Thoracic aorta (tissue), 2 donors: ENCODE data around the gene FAM227B. TPM values are rescaled to one million over a fixed set of nuclear protein-coding genes. Genes with fewer than 3 reads are reported as not detected.
"Not testable (repeated sequence)": the region's sequence is repeated elsewhere in the genome, so short reads cannot be mapped to it uniquely, and the experiment has no call there.

Experiments used
- ATAC-seq: fragments of 150-250 bp; one replicate; pipeline ENCODE4 v1.8.0; 2017; ENCODE audit warnings: low read depth; ENCODE audit not compliant: insufficient number of reproducible peaks, low FRiP score
- DNase-seq: peaks from one replicate; pipeline ENCODE4 v3.0.0-alpha.2; 2020; ENCODE audit warnings: low spot score
- H3K27ac ChIP-seq, 2 donors: fragments of 200-600 bp; sonication (generic); 1 replicate in 1 of 2; 2 replicates in 1 of 2; pipeline ENCODE4 v1.5.1; 2016; ENCODE audit warnings: mild to moderate bottlenecking in 2 of 2, moderate library complexity in 2 of 2
- H3K27me3 ChIP-seq: fragments of 200-600 bp; sonication (generic); replicated peaks from 2 replicates; pipeline ENCODE4 v1.6.0; 2016; ENCODE audit warnings: mild to moderate bottlenecking; ENCODE audit not compliant: insufficient read depth
- H3K36me3 ChIP-seq: fragments of 200-600 bp; sonication (generic); one replicate; pipeline ENCODE4 v1.5.1; 2016
- H3K4me1 ChIP-seq, 2 donors: fragments of 200-600 bp; sonication (generic); 1 replicate in 1 of 2; 2 replicates in 1 of 2; pipeline versions ENCODE4 v1.5.1 to v1.6.0; 2016; ENCODE audit warnings: low read depth in 2 of 2, mild to moderate bottlenecking in 1 of 2; ENCODE audit not compliant: control insufficient read depth in 1 of 2
- H3K4me3 ChIP-seq: fragments of 200-600 bp; sonication (generic); 2 replicates; pipeline ENCODE4 v1.5.1; 2016; ENCODE audit warnings: mild to moderate bottlenecking
- H3K9me3 ChIP-seq: fragments of 200-600 bp; sonication (generic); 2 replicates; pipeline ENCODE4 v1.5.1; 2016
- CTCF ChIP-seq: fragments of 200-600 bp; sonication (generic); IDR thresholded peaks from one replicate; pipeline ENCODE4 v1.5.1; 2019; ENCODE audit warnings: antibody characterized with exemption
- total RNA-seq, 2 donors: library from RNA; depleted of rRNA; stranded (reverse); fragments of >200 nt; gene quantifications; one replicate each; pipeline versions ENCODE4 v1.1.0 to v1.2.3, GENCODE V29; 2016

Gene FAM227B
- total RNA-seq, 2 donors from 2014 or later: 3.2 to 15.2 TPM

- peak overlapping the region; percentile 82 to 86 for H3K27ac ChIP-seq
- peak overlapping the region; percentile 98 for H3K4me3 ChIP-seq
- no peaks in the 10 kb centered on the region for H3K27me3 ChIP-seq
- peaks cover 20 to 33% of the 10 kb centered on the region in 2 donors for H3K4me1 ChIP-seq
- TF ChIP-seq CTCF: no peak
- DNase-seq (no peak), ATAC-seq (no peak)
- peaks cover 5% of the 10 kb centered on the region for H3K9me3 ChIP-seq
- no peaks in the 10 kb centered on the region for H3K36me3 ChIP-seq
Observed at GRCh38 chr15:49620199-49620598, 419 bp downstream of the FAM227B start.

- Histone ChIP-seq H3K4me1 (peaks cover 20 to 33% of the 10 kb centered on the region in 2 donors), H3K4me3 (peak overlapping the region; percentile 98), H3K9me3 (peaks cover 3% of the 10 kb centered on the region), H3K27me3 (no peaks in the 10 kb centered on the region), H3K36me3 (no peaks in the 10 kb centered on the region), H3K27ac (no peak overlapping the region)
- no peak for TF ChIP-seq CTCF
- no peak for ATAC-seq
- no peak for DNase-seq
Observed at GRCh38 chr15:49619226-49619625, 1.4 kb downstream of the FAM227B start.

GRCh38 chr15:49612240-49612639 is 8.4 kb downstream of the FAM227B start:
- H3K4me1 ChIP-seq, H3K9me3 ChIP-seq, DNase-seq, ATAC-seq, H3K4me3 ChIP-seq, H3K27ac ChIP-seq, H3K27me3 ChIP-seq, H3K36me3 ChIP-seq: not testable (repeated sequence)

- Histone ChIP-seq H3K9me3 (peaks cover 3% of the 10 kb centered on the region), H3K27me3 (no peaks in the 10 kb centered on the region), H3K4me1 (no peaks in the 10 kb centered on the region), H3K4me3 (no peak overlapping the region), H3K27ac (no peak overlapping the region), H3K36me3 (no peaks in the 10 kb centered on the region)
- no peak for DNase-seq
- no peak for ATAC-seq
- no peak for TF ChIP-seq CTCF
Observed at GRCh38 chr15:49610157-49610918, 10.3 kb downstream of the FAM227B start.

- H3K4me1 ChIP-seq: no peaks in the 10 kb centered on the region
- H3K27ac ChIP-seq: no peak overlapping the region
- no peak for TF ChIP-seq CTCF
- DNase-seq (no peak), ATAC-seq (no peak)
- H3K9me3 ChIP-seq: no peaks in the 10 kb centered on the region
- H3K4me3 ChIP-seq: no peak overlapping the region
- H3K27me3 ChIP-seq: no peaks in the 10 kb centered on the region
- H3K36me3 ChIP-seq: no peaks in the 10 kb centered on the region
Observed at GRCh38 chr15:49606594-49606993, 14.0 kb downstream of the FAM227B start.

- no peaks in the 10 kb centered on the region for H3K4me1 ChIP-seq
- no peak overlapping the region for H3K4me3 ChIP-seq
- no peaks in the 10 kb centered on the region for H3K27me3 ChIP-seq
- no peak for TF ChIP-seq CTCF
- H3K36me3 ChIP-seq: no peaks in the 10 kb centered on the region
- no peak overlapping the region for H3K27ac ChIP-seq
- ATAC-seq (no peak), DNase-seq (no peak)
- peaks cover 4% of the 10 kb centered on the region for H3K9me3 ChIP-seq
Observed at GRCh38 chr15:49605588-49605987, 15.0 kb downstream of the FAM227B start.
